ENCODE measurements around the gene FAF1. TPM values are rescaled to one million over a fixed set of nuclear protein-coding genes. Genes with fewer than 3 reads are reported as not detected.
"Not testable (repeated sequence)": the region's sequence is repeated elsewhere in the genome, so short reads cannot be mapped to it uniquely, and the experiment has no call there.

Gene FAF1
- total and polyA plus RNA-seq, 4 donors: 8.6 to 45.0 (median 18.2) TPM

DNA sequence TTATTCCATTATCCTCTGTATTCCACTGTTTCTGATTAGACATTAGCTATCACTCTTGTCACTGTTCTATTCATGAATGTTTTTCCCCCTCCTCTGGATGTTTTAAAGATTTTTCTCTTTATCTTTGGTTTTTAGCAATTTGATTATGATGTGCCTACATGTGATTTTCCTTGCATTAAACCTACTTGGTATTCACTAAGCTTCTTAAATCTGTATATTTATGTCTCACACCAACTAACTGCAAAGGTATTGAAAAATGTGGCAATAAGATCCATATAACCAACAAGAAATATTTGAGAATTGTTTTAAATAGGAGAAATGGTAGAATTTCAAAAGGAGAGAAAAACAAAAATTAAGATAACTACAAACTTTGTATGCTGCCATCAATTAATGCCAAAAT lies 25.2 kb downstream of the FAF1 start (continued):
- TF ChIP-seq FOXA1 (IDR thresholded peaks at IDR 0.05): no peak

DNA sequence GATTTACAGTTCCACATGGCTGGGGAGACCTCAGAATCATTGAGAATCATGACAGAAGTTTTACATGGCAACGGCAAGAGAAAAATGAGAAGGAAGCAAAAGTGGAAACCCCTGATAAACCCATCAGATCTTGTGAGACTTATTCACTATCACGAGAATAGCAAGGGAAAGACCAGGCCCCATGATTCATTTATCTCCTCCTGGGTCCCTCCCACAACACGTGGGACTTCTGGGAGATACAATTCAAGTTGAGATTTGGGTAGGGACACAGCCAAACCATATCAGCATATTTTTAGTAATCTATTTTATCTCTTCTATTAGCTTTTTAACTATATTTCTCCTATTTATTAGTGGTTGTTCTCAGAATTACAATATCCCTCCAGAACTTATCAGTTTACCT lies 26.3 kb downstream of the FAF1 start:
- H3K36me3 ChIP-seq (ENCODE audit: control insufficient read depth in 4 of 4, insufficient read depth in 3 of 4, low read depth in 1 of 4, low read length in 3 of 4); DNase-seq (ENCODE audit: low spot score); H3K9ac ChIP-seq (ENCODE audit: low read depth in 1 of 2, low read length in 2 of 2); H3K27me3 ChIP-seq (ENCODE audit: control insufficient read depth in 4 of 4, insufficient read depth in 4 of 4, low read length in 3 of 4); H3K27ac ChIP-seq (ENCODE audit: low read depth in 1 of 2, low read length in 2 of 2); H3K4me3 ChIP-seq (ENCODE audit: low read depth in 1 of 3, low read length in 3 of 3); H3K4me1 ChIP-seq (ENCODE audit: control insufficient read depth in 4 of 4, insufficient read depth in 4 of 4, low read length in 3 of 4); H3K9me3 ChIP-seq (ENCODE audit: control insufficient read depth in 4 of 4, low read length in 3 of 4): not testable (repeated sequence)
- 90% methylated on average over 3 of the region's 3 CpGs for WGBS

DNA sequence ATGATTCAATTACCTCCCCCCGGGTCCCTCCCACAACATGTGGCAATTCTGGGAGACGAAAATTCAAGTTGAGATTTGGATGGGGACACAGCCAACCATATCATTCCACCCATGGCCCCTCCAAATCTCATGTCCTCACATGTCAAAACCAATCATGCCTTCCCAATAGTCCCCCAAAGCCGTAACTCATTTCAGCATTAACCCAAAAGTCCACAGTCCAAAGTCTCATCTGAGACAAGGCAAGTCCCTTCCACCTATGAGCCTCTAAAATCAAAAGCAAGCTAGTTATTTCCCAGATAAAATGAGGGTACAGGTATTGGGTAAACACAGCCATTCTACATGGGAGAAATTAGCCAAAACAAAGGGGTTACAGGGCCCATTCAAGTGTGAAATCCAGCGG lies 28.0 kb downstream of the FAF1 start:
- not testable (repeated sequence) for H3K4me3 ChIP-seq (ENCODE audit: low read depth in 1 of 3, low read length in 3 of 3); H3K27ac ChIP-seq (ENCODE audit: low read depth in 1 of 2, low read length in 2 of 2); H3K9me3 ChIP-seq (ENCODE audit: control insufficient read depth in 4 of 4, low read length in 3 of 4); H3K9ac ChIP-seq (ENCODE audit: low read depth in 1 of 2, low read length in 2 of 2); H3K4me1 ChIP-seq (ENCODE audit: control insufficient read depth in 4 of 4, insufficient read depth in 4 of 4, low read length in 3 of 4); DNase-seq (ENCODE audit: low spot score); H3K27me3 ChIP-seq (ENCODE audit: control insufficient read depth in 4 of 4, insufficient read depth in 4 of 4, low read length in 3 of 4); H3K36me3 ChIP-seq (ENCODE audit: control insufficient read depth in 4 of 4, insufficient read depth in 3 of 4, low read depth in 1 of 4, low read length in 3 of 4)
- TF ChIP-seq HNF4G (IDR thresholded peaks at IDR 0.05): peak; percentile 17
- peak; percentile 52 to 81 for TF ChIP-seq HNF4A (conservative IDR thresholded peaks at IDR 0.05)
- WGBS: 86% methylated on average over 4 of the region's 4 CpGs

GRCh38 chr1:50930965-50931737 lies 28.9 kb downstream of the FAF1 start:
- TF ChIP-seq RAD21 (IDR thresholded peaks at IDR 0.05): no peak
- TF ChIP-seq HNF4A (conservative IDR thresholded peaks at IDR 0.05): no peak
- no peak for TF ChIP-seq JUND (IDR thresholded peaks at IDR 0.05)
- TF ChIP-seq SP1 (IDR thresholded peaks at IDR 0.05): no peak
- TF ChIP-seq HNF4G (IDR thresholded peaks at IDR 0.05): no peak
- TF ChIP-seq, protein P1, sequence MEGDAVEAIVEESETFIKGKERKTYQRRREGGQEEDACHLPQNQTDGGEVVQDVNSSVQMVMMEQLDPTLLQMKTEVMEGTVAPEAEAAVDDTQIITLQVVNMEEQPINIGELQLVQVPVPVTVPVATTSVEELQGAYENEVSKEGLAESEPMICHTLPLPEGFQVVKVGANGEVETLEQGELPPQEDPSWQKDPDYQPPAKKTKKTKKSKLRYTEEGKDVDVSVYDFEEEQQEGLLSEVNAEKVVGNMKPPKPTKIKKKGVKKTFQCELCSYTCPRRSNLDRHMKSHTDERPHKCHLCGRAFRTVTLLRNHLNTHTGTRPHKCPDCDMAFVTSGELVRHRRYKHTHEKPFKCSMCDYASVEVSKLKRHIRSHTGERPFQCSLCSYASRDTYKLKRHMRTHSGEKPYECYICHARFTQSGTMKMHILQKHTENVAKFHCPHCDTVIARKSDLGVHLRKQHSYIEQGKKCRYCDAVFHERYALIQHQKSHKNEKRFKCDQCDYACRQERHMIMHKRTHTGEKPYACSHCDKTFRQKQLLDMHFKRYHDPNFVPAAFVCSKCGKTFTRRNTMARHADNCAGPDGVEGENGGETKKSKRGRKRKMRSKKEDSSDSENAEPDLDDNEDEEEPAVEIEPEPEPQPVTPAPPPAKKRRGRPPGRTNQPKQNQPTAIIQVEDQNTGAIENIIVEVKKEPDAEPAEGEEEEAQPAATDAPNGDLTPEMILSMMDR (IDR thresholded peaks at IDR 0.05; ENCODE audit: low read depth, low read length, missing input control): no peak
- no peak for TF ChIP-seq ZBTB33 (IDR thresholded peaks at IDR 0.05)
- TF ChIP-seq EGR1 (IDR thresholded peaks at IDR 0.05; ENCODE audit: low read depth in 2 of 2): no peak
- TF ChIP-seq GABPA (IDR thresholded peaks at IDR 0.05 in 1 of 2, conservative IDR thresholded peaks at IDR 0.05 in 1 of 2): no peak
- no peak for TF ChIP-seq MAX (IDR thresholded peaks at IDR 0.05)
- TF ChIP-seq, protein P2, sequence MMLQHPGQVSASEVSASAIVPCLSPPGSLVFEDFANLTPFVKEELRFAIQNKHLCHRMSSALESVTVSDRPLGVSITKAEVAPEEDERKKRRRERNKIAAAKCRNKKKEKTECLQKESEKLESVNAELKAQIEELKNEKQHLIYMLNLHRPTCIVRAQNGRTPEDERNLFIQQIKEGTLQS (IDR thresholded peaks at IDR 0.05): no peak
- no peak for TF ChIP-seq REST (IDR thresholded peaks at IDR 0.05)
- TF ChIP-seq RXRA (IDR thresholded peaks at IDR 0.05): no peak
- TF ChIP-seq FOXA2 (IDR thresholded peaks at IDR 0.05): no peak
- TF ChIP-seq FOXA1 (IDR thresholded peaks at IDR 0.05): no peak
- no peak for TF ChIP-seq TAF1 (conservative IDR thresholded peaks at IDR 0.05)
- no peak for TF ChIP-seq YY1 (IDR thresholded peaks at IDR 0.05)
- no peak for TF ChIP-seq NR2F2 (IDR thresholded peaks at IDR 0.05)
- no peaks in the 10 kb centered on the region for H3K36me3 ChIP-seq (ENCODE audit: control insufficient read depth in 4 of 4, insufficient read depth in 3 of 4, low read depth in 1 of 4, low read length in 3 of 4)
- 91% methylated on average over 6 of the region's 6 CpGs for WGBS

More at GRCh38 chr1:50930965-50931737, 28.9 kb downstream of the FAF1 start:
- Histone ChIP-seq H3K9ac (ENCODE audit: low read depth in 1 of 2, low read length in 2 of 2) (no peak overlapping the region), H3K4me3 (ENCODE audit: low read depth in 1 of 3, low read length in 3 of 3) (no peak overlapping the region), H3K9me3 (ENCODE audit: control insufficient read depth in 4 of 4, low read length in 3 of 4) (no peaks in the 10 kb centered on the region), H3K27me3 (ENCODE audit: control insufficient read depth in 4 of 4, insufficient read depth in 4 of 4, low read length in 3 of 4) (no peaks in the 10 kb centered on the region), H3K4me1 (ENCODE audit: control insufficient read depth in 4 of 4, insufficient read depth in 4 of 4, low read length in 3 of 4) (peaks cover 0 to 6% (median 5%) of the 10 kb centered on the region in 4 donors), H3K27ac (ENCODE audit: low read depth in 1 of 2, low read length in 2 of 2) (no peak overlapping the region)
- DNase-seq (ENCODE audit: low spot score): no peak

Measured in liver (tissue), 9 donors.